Endometrial microvascular endothelial cells (primary cell): ENCODE data around the gene ARHGAP10. TPM values are rescaled to one million over a fixed set of nuclear protein-coding genes. Genes with fewer than 3 reads are reported as not detected.

ENCODE experiments used
- in situ Hi-C: cut with HindIII; loops from 2 replicates; pipeline ENCODE4 v1.10.0; 2017; ENCODE audit warnings: low sequenced_read_pairs, low pct_unique_long_range_greater_than_20kb; ENCODE audit errors: inconsistent ontology term
- total RNA-seq: library from RNA; depleted of rRNA; stranded (reverse); fragments of >200 nt; gene quantifications from one replicate; pipeline ENCODE4 v1.2.3, GENCODE V29; 2015; ENCODE audit errors: inconsistent ontology term

Gene ARHGAP10
- total RNA-seq, 1 donor from 2014 or later = 28.1 TPM

GRCh38 chr4:147730333-147730732 lies 1.6 kb upstream of the ARHGAP10 start:
- in situ Hi-C loops = no loop called here

- in situ Hi-C loops = no loop called here
Measured at GRCh38 chr4:147732518-147733235, 789 bp downstream of the ARHGAP10 start.

- in situ Hi-C loops = no loop called here
Measured at GRCh38 chr4:147733716-147734344, 1.9 kb downstream of the ARHGAP10 start.

- in situ Hi-C loops = no loop called here
Measured at GRCh38 chr4:147734496-147734895, 2.6 kb downstream of the ARHGAP10 start.

GRCh38 chr4:147735413-147736301 lies 3.8 kb downstream of the ARHGAP10 start:
- in situ Hi-C loops = no loop called here

GRCh38 chr4:147736458-147736857 lies 4.6 kb downstream of the ARHGAP10 start:
- in situ Hi-C loops = no loop called here

- in situ Hi-C loops = no loop called here
Measured at GRCh38 chr4:147737623-147738022, 5.7 kb downstream of the ARHGAP10 start.

- in situ Hi-C loops = no loop called here
Measured at GRCh38 chr4:147739239-147739823, 7.4 kb downstream of the ARHGAP10 start.

- in situ Hi-C loops = no loop called here
Measured at GRCh38 chr4:147740176-147740575, 8.3 kb downstream of the ARHGAP10 start.

- in situ Hi-C loops = no loop called here
Measured at GRCh38 chr4:147741190-147741788, 9.4 kb downstream of the ARHGAP10 start.

GRCh38 chr4:147747787-147748454 lies 16.0 kb downstream of the ARHGAP10 start:
- in situ Hi-C loops = no loop called here

- in situ Hi-C loops = no loop called here
Measured at GRCh38 chr4:147749811-147750321, 18.0 kb downstream of the ARHGAP10 start.

- in situ Hi-C loops = no loop called here
Measured at GRCh38 chr4:147753047-147753446, 21.2 kb downstream of the ARHGAP10 start.

GRCh38 chr4:147754037-147754445 lies 22.2 kb downstream of the ARHGAP10 start:
- in situ Hi-C loops = no loop called here

GRCh38 chr4:147755561-147756295 lies 23.8 kb downstream of the ARHGAP10 start:
- in situ Hi-C loops = no loop called here

- in situ Hi-C loops = no loop called here
Measured at GRCh38 chr4:147756417-147756816, 24.5 kb downstream of the ARHGAP10 start.

GRCh38 chr4:147760176-147760575 lies 28.3 kb downstream of the ARHGAP10 start:
- in situ Hi-C loops = no loop called here

- in situ Hi-C loops = no loop called here
Measured at GRCh38 chr4:147760695-147761094, 28.8 kb downstream of the ARHGAP10 start.
